Measurements from ENCODE around the gene DMBX1.

DMBX1 gene

DNA sequence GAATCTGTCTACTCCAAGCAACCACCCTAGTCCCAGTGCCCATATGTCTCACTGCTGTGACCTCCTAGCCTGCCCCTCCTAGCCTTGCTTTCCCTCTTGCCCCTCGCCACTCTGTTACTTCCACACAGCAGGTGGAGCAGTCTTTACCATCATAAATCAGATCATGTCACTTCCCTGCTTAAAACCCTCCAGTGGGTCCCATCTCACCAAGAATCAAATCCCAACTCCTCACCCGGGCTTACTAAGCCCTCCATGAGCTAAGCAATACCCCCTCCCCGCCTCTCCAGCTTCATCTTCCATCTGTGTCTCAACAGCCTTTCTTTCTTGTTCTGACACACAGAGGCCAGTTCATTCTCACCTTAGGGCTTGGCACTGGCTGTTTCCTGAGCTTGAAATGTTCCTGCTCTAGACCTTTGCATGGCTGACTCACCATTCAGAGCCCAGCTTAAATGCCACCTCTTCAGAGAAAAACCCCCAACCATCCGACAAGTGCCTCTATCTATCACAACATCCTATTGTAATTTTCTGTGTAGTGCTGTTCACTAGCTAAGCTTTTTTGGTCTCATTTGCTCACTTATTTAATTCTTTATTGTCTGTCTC, 39.5 kb downstream of the DMBX1 start:
- Histone ChIP-seq H3K4me3 (ENCODE audit: low read depth in 1 of 2, low read length in 2 of 2) (no peak overlapping the region), H3K27me3 (ENCODE audit: insufficient read depth, low read length, poor library complexity) (peaks cover 46% of the 10 kb centered on the region), H3K36me3 (ENCODE audit: insufficient read depth, low read length) (no peaks in the 10 kb centered on the region), H3K4me1 (ENCODE audit: insufficient read depth, low read length) (no peaks in the 10 kb centered on the region), H2AFZ (ENCODE audit: low read depth, low read length) (no peak overlapping the region), H4K20me1 (ENCODE audit: insufficient read depth, low read length) (peaks cover 5% of the 10 kb centered on the region; the same call in 1 of the 2 replicates), H3K9me3 (ENCODE audit: insufficient read depth, low read length, severe bottlenecking) (no peaks in the 10 kb centered on the region), H3K79me2 (ENCODE audit: insufficient read depth, low read length) (no peaks in the 10 kb centered on the region), H3K9ac (ENCODE audit: low read depth, low read length) (no peak overlapping the region), H3K4me2 (ENCODE audit: insufficient read depth, low read length) (no peak overlapping the region), H3K27ac (ENCODE audit: low read length) (no peak overlapping the region)
- DNase-seq, result no peak
- TF ChIP-seq EZH2 (IDR thresholded peaks at IDR 0.05; ENCODE audit: borderline replicate concordance, low read depth, low read length, severe bottlenecking), result no peak
- TF ChIP-seq CTCF (IDR thresholded peaks at IDR 0.05; ENCODE audit: borderline replicate concordance, extremely low read depth, low read length, poor library complexity, severe bottlenecking), result no peak
- no peak for ATAC-seq (ENCODE audit: insufficient read depth, low read depth)

GRCh38 chr1:46530311-46530710, 40.7 kb downstream of the DMBX1 start:
- H4K20me1 ChIP-seq (ENCODE audit: insufficient read depth, low read length), result peaks cover 5% of the 10 kb centered on the region; the same call in 1 of the 2 replicates
- DNase-seq (no peak), ATAC-seq (ENCODE audit: insufficient read depth, low read depth) (no peak)
- H3K36me3 ChIP-seq (ENCODE audit: insufficient read depth, low read length), result no peaks in the 10 kb centered on the region
- TF ChIP-seq CTCF (IDR thresholded peaks at IDR 0.05; ENCODE audit: borderline replicate concordance, extremely low read depth, low read length, poor library complexity, severe bottlenecking) (no peak), EZH2 (IDR thresholded peaks at IDR 0.05; ENCODE audit: borderline replicate concordance, low read depth, low read length, severe bottlenecking) (no peak)
- no peak overlapping the region for H3K27ac ChIP-seq (ENCODE audit: low read length)
- H3K4me1 ChIP-seq (ENCODE audit: insufficient read depth, low read length), result no peaks in the 10 kb centered on the region
- no peak overlapping the region for H3K4me2 ChIP-seq (ENCODE audit: insufficient read depth, low read length)
- H3K79me2 ChIP-seq (ENCODE audit: insufficient read depth, low read length), result no peaks in the 10 kb centered on the region
- H3K9me3 ChIP-seq (ENCODE audit: insufficient read depth, low read length, severe bottlenecking), result no peaks in the 10 kb centered on the region
- no peak overlapping the region for H3K4me3 ChIP-seq (ENCODE audit: low read depth in 1 of 2, low read length in 2 of 2)
- H3K27me3 ChIP-seq (ENCODE audit: insufficient read depth, low read length, poor library complexity), result peaks cover 50% of the 10 kb centered on the region
- H3K9ac ChIP-seq (ENCODE audit: low read depth, low read length), result no peak overlapping the region
- H2AFZ ChIP-seq (ENCODE audit: low read depth, low read length), result no peak overlapping the region

DNA sequence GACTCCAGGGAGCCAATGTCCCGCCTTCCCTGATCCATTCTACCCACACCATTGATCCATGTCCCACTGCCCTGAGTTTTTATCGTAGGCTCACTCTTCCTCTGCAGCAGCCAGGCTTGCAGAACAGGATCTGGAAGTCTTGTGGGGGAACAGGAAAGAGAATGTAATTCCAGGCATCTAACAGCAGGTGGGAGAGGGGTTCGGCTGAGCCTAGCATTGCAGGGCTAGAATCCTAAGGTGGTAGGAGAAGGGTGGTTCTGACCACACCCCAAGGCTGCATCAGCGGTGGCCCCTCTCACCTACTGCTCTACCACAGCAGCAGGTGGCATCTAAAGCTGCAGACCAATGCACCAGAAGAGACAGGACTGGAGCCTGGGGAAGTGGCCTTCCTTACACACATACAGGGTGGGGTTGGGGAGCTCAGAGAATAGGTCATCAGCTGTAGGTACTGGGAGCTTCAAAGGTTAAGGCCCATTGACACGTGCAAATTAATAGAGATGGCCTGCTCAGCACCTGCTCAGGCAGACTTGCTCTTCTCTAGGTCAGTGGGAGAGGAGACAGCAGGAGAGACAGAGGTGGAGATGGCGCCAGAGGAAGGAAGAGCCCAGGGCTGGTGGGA, 41.3 kb downstream of the DMBX1 start:
- no peak overlapping the region for H3K4me2 ChIP-seq (ENCODE audit: insufficient read depth, low read length)
- ATAC-seq (ENCODE audit: insufficient read depth, low read depth), result no peak
- no peaks in the 10 kb centered on the region for H3K36me3 ChIP-seq (ENCODE audit: insufficient read depth, low read length)
- no peak for TF ChIP-seq EZH2 (IDR thresholded peaks at IDR 0.05; ENCODE audit: borderline replicate concordance, low read depth, low read length, severe bottlenecking)
- no peak for TF ChIP-seq CTCF (IDR thresholded peaks at IDR 0.05; ENCODE audit: borderline replicate concordance, extremely low read depth, low read length, poor library complexity, severe bottlenecking)
- no peak overlapping the region for H2AFZ ChIP-seq (ENCODE audit: low read depth, low read length)
- no peak overlapping the region for H3K27ac ChIP-seq (ENCODE audit: low read length)
- H4K20me1 ChIP-seq (ENCODE audit: insufficient read depth, low read length), result peaks cover 5% of the 10 kb centered on the region; the same call in 1 of the 2 replicates
- H3K9me3 ChIP-seq (ENCODE audit: insufficient read depth, low read length, severe bottlenecking), result no peaks in the 10 kb centered on the region
- no peak for DNase-seq
- peaks cover 50% of the 10 kb centered on the region for H3K27me3 ChIP-seq (ENCODE audit: insufficient read depth, low read length, poor library complexity)
- H3K4me1 ChIP-seq (ENCODE audit: insufficient read depth, low read length), result no peaks in the 10 kb centered on the region
- H3K4me3 ChIP-seq (ENCODE audit: low read depth in 1 of 2, low read length in 2 of 2), result no peak overlapping the region
- H3K9ac ChIP-seq (ENCODE audit: low read depth, low read length), result no peak overlapping the region
- no peaks in the 10 kb centered on the region for H3K79me2 ChIP-seq (ENCODE audit: insufficient read depth, low read length)
